ENCODE results near the gene GZF1.

Gene GZF1

GRCh38 chr20:23361476-23362391 is at the start of gene GZF1:
TSS of gene GZF1 (plus strand) at chr20:23362182. CDS start at chr20:23364384, 2,202 bp downstream.
- Histone ChIP-seq H3K27me3 (ENCODE audit: insufficient read depth, low read depth, severe bottlenecking) (no peaks in the 10 kb centered on the region), H3K36me3 (peaks cover 25% of the 10 kb centered on the region), H3K27ac (peak within 1 kb of the TSS; percentile 95), H3K9me3 (ENCODE audit: severe bottlenecking) (no peaks in the 10 kb centered on the region), H3K4me3 (ENCODE audit: low read depth, low read length) (peak within 1 kb of the TSS; percentile 94)
- peak; percentile 97 for DNase-seq
- no peak for TF ChIP-seq CTCF (IDR thresholded peaks at IDR 0.05; ENCODE audit: low read depth, low read length)

- TF ChIP-seq CTCF (IDR thresholded peaks at IDR 0.05; ENCODE audit: low read depth, low read length): no peak
- DNase-seq: no peak
- Histone ChIP-seq H3K4me3 (ENCODE audit: low read depth, low read length) (no peak overlapping the region), H3K9me3 (ENCODE audit: severe bottlenecking) (no peaks in the 10 kb centered on the region), H3K36me3 (no peaks in the 10 kb centered on the region), H3K27ac (no peak overlapping the region), H3K27me3 (ENCODE audit: insufficient read depth, low read depth, severe bottlenecking) (peaks cover 85% of the 10 kb centered on the region)
Measured at GRCh38 chr20:23313271-23313670, 48.7 kb upstream of the GZF1 start.

GRCh38 chr20:23314699-23315098 is 47.3 kb upstream of the GZF1 start:
- TF ChIP-seq CTCF (IDR thresholded peaks at IDR 0.05; ENCODE audit: low read depth, low read length): no peak
- H3K27ac ChIP-seq: no peak overlapping the region
- H3K4me3 ChIP-seq (ENCODE audit: low read depth, low read length): no peak overlapping the region
- H3K36me3 ChIP-seq: no peaks in the 10 kb centered on the region
- no peak for DNase-seq
- H3K27me3 ChIP-seq (ENCODE audit: insufficient read depth, low read depth, severe bottlenecking): peaks cover 83% of the 10 kb centered on the region
- H3K9me3 ChIP-seq (ENCODE audit: severe bottlenecking): no peaks in the 10 kb centered on the region

- no peak for TF ChIP-seq CTCF (IDR thresholded peaks at IDR 0.05; ENCODE audit: low read depth, low read length)
- no peak overlapping the region for H3K4me3 ChIP-seq (ENCODE audit: low read depth, low read length)
- no peak for DNase-seq
- H3K9me3 ChIP-seq (ENCODE audit: severe bottlenecking): no peaks in the 10 kb centered on the region
- no peak overlapping the region for H3K27ac ChIP-seq
- peaks cover 81% of the 10 kb centered on the region for H3K27me3 ChIP-seq (ENCODE audit: insufficient read depth, low read depth, severe bottlenecking)
- no peaks in the 10 kb centered on the region for H3K36me3 ChIP-seq
Measured at GRCh38 chr20:23315099-23315498, 46.9 kb upstream of the GZF1 start.

GRCh38 chr20:23316626-23317025 is 45.4 kb upstream of the GZF1 start:
- no peak for TF ChIP-seq CTCF (IDR thresholded peaks at IDR 0.05; ENCODE audit: low read depth, low read length)
- Histone ChIP-seq H3K9me3 (ENCODE audit: severe bottlenecking) (peaks cover 7% of the 10 kb centered on the region), H3K27ac (no peak overlapping the region), H3K4me3 (ENCODE audit: low read depth, low read length) (no peak overlapping the region), H3K27me3 (ENCODE audit: insufficient read depth, low read depth, severe bottlenecking) (peaks cover 84% of the 10 kb centered on the region), H3K36me3 (no peaks in the 10 kb centered on the region)
- no peak for DNase-seq

Measured in WERI-Rb-1 (cell line).